GM21717 (cell line): ENCODE data around the gene TFEC.
"Not testable (repeated sequence)": the region's sequence is repeated elsewhere in the genome, so short reads cannot be mapped to it uniquely, and the experiment has no call there.

Experiments
- ATAC-seq: cut with Tn5 transposase; IDR thresholded peaks from one replicate; pipeline ENCODE4 v1.9.1; 2021; ENCODE audit warnings: mild to moderate bottlenecking, moderate library complexity; ENCODE audit not compliant: unreplicated experiment

TFEC gene

GRCh38 chr7:116030651-116031276 is at the start of gene TFEC:
TSS of gene TFEC (minus strand) at chr7:116030763. CDS start at chr7:115984441, 46,322 bp downstream.
- no peak for ATAC-seq

GRCh38 chr7:116075351-116076145 is 45.0 kb upstream of the TFEC start:
- no peak for ATAC-seq

GRCh38 chr7:116071629-116072028 is 41.1 kb upstream of the TFEC start:
- ATAC-seq, result no peak

- ATAC-seq, result no peak
Observed at GRCh38 chr7:116064179-116064578, 33.6 kb upstream of the TFEC start.

GRCh38 chr7:116062666-116063065 is 32.1 kb upstream of the TFEC start:
- ATAC-seq, result no peak

DNA sequence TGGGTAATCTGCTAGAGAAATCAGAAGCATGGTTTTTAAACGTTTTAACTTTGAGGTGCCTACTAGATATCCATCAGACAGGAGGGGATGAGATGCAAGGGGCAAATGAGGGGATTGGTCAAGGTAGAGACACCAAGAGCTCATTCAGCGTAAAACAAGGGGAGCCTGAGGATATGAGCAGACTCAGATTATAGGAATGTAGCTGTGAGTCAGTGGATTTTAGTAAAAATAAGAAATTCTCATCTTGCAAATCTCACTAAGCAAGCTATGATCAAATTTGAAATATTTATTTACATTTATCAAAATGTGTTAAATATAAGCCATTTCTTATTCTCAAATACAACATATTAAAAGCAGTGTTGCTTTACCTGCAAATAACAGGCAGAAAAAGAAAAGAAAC is 21.4 kb upstream of the TFEC start:
- no peak for ATAC-seq

DNA sequence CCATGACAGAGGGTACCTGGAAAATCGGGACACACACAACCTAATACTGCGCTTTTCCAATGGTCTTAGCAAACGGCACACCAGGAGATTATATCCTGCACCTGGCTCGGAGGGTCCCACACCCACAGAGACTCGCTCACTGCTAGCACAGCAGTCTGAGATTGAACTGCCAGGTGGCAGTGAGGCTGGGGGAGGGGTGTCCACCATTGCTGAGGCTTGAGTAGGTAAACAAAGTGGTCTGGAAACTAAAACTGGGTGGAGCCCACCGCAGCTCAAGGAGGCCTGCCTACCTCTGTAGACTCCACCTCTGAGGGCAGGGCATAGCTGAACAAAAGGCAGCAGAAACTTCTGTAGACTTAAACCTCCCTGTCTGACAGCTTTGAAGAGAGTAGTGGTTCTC is 16.7 kb upstream of the TFEC start:
- ATAC-seq, result not testable (repeated sequence)

GRCh38 chr7:116045532-116045931 is 15.0 kb upstream of the TFEC start:
- no peak for ATAC-seq

DNA sequence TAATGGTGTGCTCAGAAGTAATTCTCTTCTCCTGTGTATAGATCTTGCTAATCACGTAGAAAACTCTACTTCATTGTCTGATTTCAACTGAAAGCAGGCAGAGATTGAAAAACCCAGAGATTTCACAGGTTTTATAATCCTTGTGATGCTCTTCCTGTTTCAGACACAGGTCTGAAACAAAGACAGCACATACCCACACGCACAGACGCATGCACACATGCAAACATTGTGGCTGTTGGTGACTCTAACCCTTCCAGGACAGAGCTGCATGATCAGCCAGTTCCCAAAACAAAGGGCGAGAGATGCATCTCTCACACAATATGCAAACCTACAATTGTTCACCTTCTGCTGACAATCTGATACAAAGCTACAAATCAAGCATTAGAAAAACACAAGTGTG is 11.1 kb upstream of the TFEC start:
- ATAC-seq, result peak; percentile 98

GRCh38 chr7:116037401-116037800 is 6.8 kb upstream of the TFEC start:
- no peak for ATAC-seq

DNA sequence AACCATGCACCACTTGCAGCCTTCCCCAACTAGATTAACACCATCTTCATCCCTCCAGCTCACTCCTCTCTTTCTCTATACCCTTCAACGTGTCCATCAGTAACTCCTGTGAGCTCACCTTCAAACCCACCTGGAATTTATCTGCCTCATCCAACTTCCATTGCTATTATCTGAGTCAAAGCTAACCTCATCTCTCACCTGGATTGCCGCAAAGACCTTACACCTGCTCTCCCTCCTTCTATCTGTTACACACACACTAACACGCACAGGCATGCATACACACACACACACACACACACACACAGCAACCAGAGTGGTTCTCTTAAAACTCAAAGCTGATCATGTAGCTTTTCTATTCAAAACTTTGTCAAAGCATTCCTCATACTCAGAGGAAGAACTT is 3.8 kb upstream of the TFEC start:
- no peak for ATAC-seq

- no peak for ATAC-seq
Observed at GRCh38 chr7:116032886-116033285, 2.3 kb upstream of the TFEC start.

DNA sequence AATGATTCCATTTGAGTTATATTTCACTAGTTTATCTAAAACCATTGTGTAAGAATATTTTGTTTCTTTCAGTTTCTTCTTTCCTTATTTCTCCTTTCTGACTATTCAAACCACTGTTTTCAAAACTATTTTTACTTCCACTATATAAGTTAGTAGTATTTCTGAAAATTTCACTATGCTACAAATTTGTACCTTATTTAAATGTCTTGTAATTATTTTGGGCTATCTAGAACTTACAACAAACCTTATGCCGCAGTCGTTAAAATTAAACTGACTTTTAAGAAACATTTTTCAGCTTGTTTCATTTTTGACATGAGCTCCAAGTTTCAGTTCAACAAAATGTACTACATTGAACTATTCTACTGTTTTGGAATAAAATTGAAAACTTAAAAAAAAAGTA is 1.8 kb downstream of the TFEC start:
- ATAC-seq, result peak; percentile 82

GRCh38 chr7:116027786-116028185 is 2.8 kb downstream of the TFEC start:
- ATAC-seq, result no peak

GRCh38 chr7:116024826-116025809 is 5.4 kb downstream of the TFEC start:
- no peak for ATAC-seq

DNA sequence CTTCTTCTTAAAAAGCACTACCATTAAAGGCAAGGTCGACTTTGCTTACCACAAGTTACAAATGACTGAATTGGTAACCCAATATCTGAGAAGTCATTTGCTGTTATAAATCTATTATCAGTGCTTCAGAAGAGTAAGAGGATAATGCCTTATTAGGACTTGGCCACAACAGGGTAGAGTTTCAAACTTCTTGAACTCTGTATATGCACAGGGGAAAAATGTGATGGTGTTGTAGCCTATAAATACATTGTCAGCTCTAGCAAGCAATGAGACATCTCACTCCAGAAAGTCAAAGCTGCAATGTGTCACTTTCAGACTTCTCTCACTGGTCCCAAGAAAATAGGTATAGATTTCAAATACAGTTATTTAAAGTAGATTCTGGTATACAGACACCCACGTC is 9.3 kb downstream of the TFEC start:
- ATAC-seq, result peak; percentile 45

GRCh38 chr7:116018731-116019130 is 11.8 kb downstream of the TFEC start:
- ATAC-seq, result no peak

DNA sequence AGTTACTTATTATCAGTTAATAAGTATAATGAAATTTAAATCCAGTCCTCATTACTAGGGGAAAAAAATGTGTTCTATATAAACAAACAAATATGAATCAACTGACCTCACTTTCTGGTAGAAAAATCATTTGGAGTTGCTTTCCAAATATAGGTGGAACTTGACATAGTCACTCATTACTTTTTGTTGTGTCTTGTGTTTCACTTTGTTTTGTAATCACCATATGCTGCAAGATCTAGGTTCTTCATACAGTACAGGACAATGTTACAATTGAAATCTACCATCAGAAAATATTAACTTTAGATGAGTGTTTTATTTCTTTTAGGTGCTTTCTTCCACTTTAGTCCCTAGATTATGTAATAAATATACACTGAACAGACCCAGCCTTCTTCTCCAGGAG is 16.9 kb downstream of the TFEC start:
- ATAC-seq, result no peak

DNA sequence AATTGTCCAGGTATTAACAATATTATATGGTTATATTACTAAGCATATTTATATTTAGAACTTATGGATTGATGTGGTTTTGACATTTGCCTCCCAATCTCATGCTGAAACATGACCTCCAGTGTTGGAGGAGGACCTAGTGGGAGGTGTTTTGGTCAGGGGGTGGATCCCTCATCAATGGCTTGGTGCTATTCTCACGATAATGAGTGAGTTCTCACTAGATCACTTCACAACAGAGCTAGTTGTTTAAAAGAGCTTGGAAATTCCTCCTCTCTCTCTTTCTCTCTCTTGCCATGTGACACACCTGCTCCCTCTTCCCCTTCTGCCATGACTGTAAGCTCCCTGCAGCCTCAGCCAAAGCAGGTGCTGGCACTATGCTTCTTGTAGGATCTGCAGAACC is 19.0 kb downstream of the TFEC start:
- no peak for ATAC-seq

GRCh38 chr7:116004762-116005161 is 25.8 kb downstream of the TFEC start:
- not testable (repeated sequence) for ATAC-seq

DNA sequence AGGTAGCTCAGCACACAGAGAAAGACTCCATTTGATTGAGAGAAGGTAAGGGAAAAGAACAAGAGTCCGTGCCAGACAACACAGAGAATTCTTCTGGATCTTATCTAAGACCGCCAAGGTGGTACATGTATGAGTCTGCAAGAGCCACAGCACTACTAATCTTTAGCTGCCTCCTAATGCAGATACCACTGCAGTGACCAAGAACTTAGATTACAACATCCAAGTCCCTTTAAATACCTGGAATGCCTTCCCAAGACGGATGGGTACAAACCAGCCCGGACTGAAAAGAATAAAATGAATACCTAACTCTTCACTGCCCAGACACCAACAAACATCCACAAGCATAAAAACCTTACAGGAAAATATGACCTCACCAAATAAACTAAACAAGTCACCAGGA is 33.3 kb downstream of the TFEC start:
- ATAC-seq, result no peak
